Liver (tissue), 9 donors: ENCODE results near the gene ADGRD1. TPM values are rescaled to one million over a fixed set of nuclear protein-coding genes. Genes with fewer than 3 reads are reported as not detected.

Source experiments
- DNase-seq: peaks from one replicate; pipeline ENCODE4 v3.0.0-alpha.2; 2017; ENCODE audit warnings: low spot score
- H3K27ac ChIP-seq, 2 donors: one replicate each; pipeline ENCODE4 v1.7.0; 2013; ENCODE audit warnings: inconsistent platforms in 2 of 2, low read length in 2 of 2, control low read depth in 1 of 2, low read depth in 1 of 2, mild to moderate bottlenecking in 1 of 2
- H3K27me3 ChIP-seq, 4 donors: one replicate each; pipeline versions ENCODE4 v1.6.1 to v1.7.0; 2013; ENCODE audit warnings: low read length in 3 of 4, inconsistent platforms in 1 of 4, mild to moderate bottlenecking in 1 of 4, moderate library complexity in 1 of 4; ENCODE audit not compliant: control insufficient read depth in 4 of 4, insufficient read depth in 4 of 4
- H3K36me3 ChIP-seq, 4 donors: one replicate each; pipeline versions ENCODE4 v1.6.1 to v1.7.0; 2013; ENCODE audit warnings: low read length in 3 of 4, mild to moderate bottlenecking in 3 of 4, low read depth in 1 of 4, moderate library complexity in 1 of 4; ENCODE audit not compliant: control insufficient read depth in 4 of 4, insufficient read depth in 3 of 4
- H3K4me1 ChIP-seq, 4 donors: one replicate each; pipeline versions ENCODE4 v1.6.1 to v1.7.0; 2013; ENCODE audit warnings: low read length in 3 of 4, mild to moderate bottlenecking in 3 of 4, moderate library complexity in 1 of 4; ENCODE audit not compliant: control insufficient read depth in 4 of 4, insufficient read depth in 4 of 4
- H3K4me3 ChIP-seq, 3 donors: one replicate each; pipeline versions ENCODE4 v1.6.1 to v1.7.0; 2013; ENCODE audit warnings: low read length in 3 of 3, control low read depth in 1 of 3, low read depth in 1 of 3, mild to moderate bottlenecking in 1 of 3
- H3K9ac ChIP-seq, 2 donors: one replicate each; pipeline ENCODE4 v1.7.0; 2013; ENCODE audit warnings: low read length in 2 of 2, mild to moderate bottlenecking in 2 of 2, moderate library complexity in 2 of 2, control low read depth in 1 of 2, low read depth in 1 of 2
- H3K9me3 ChIP-seq, 4 donors: one replicate each; pipeline versions ENCODE4 v1.6.1 to v1.7.0; 2013; ENCODE audit warnings: low read length in 3 of 4; ENCODE audit not compliant: control insufficient read depth in 4 of 4
- ATF3 ChIP-seq: IDR thresholded peaks from 2 replicates; pipeline ENCODE4 v1.6.1; 2016; ENCODE audit warnings: antibody characterized with exemption
- CTCF ChIP-seq: fragments of 150-350 bp; IDR thresholded peaks from 2 replicates; pipeline ENCODE4 v1.5.1; 2017; ENCODE audit warnings: improper control_type of control experiment, low read depth, low read length; ENCODE audit not compliant: missing input control
- EGR1 ChIP-seq, 2 donors: IDR thresholded peaks; 2 replicates each; pipeline ENCODE4 v1.6.1; 2016 to 2018; ENCODE audit warnings: antibody characterized with exemption in 2 of 2, low read depth in 2 of 2
- FOXA1 ChIP-seq: IDR thresholded peaks from 2 replicates; pipeline ENCODE4 v1.6.1; 2016; ENCODE audit warnings: antibody characterized with exemption
- HNF4A ChIP-seq, 2 donors: conservative IDR thresholded peaks; 2 replicates each; pipeline ENCODE4 v1.6.1; 2016; ENCODE audit warnings: antibody characterized with exemption in 2 of 2, mild to moderate bottlenecking in 2 of 2
- HNF4G ChIP-seq: IDR thresholded peaks from 2 replicates; pipeline ENCODE4 v1.6.1; 2016; ENCODE audit warnings: antibody characterized with exemption
- JUND ChIP-seq, 2 donors: IDR thresholded peaks; 2 replicates each; pipeline ENCODE4 v1.6.1; 2016; ENCODE audit warnings: antibody characterized with exemption in 2 of 2
- MAX ChIP-seq: IDR thresholded peaks from 2 replicates; pipeline ENCODE4 v1.6.1; 2016; ENCODE audit warnings: antibody characterized with exemption
- NR2F2 ChIP-seq: IDR thresholded peaks from 2 replicates; pipeline ENCODE4 v1.6.1; 2016; ENCODE audit warnings: antibody characterized with exemption
- RAD21 ChIP-seq, 2 donors: IDR thresholded peaks; 2 replicates each; pipeline ENCODE4 v1.6.1; 2016; ENCODE audit warnings: antibody characterized with exemption in 2 of 2, mild to moderate bottlenecking in 2 of 2
- REST ChIP-seq: IDR thresholded peaks from 2 replicates; pipeline ENCODE4 v1.6.1; 2016; ENCODE audit warnings: antibody characterized with exemption, mild to moderate bottlenecking
- RXRA ChIP-seq, 2 donors: IDR thresholded peaks; 2 replicates each; pipeline ENCODE4 v1.6.1; 2017 to 2018; ENCODE audit warnings: antibody characterized with exemption in 2 of 2, mild to moderate bottlenecking in 1 of 2
- SP1 ChIP-seq: IDR thresholded peaks from 2 replicates; pipeline ENCODE4 v1.6.1; 2018; ENCODE audit warnings: antibody characterized with exemption, mild to moderate bottlenecking
- TAF1 ChIP-seq: conservative IDR thresholded peaks from 2 replicates; pipeline ENCODE4 v1.6.1; 2016; ENCODE audit warnings: antibody characterized with exemption, mild to moderate bottlenecking
- YY1 ChIP-seq: IDR thresholded peaks from 2 replicates; pipeline ENCODE4 v1.6.1; 2016; ENCODE audit warnings: antibody characterized with exemption, mild to moderate bottlenecking
- ZBTB33 ChIP-seq: IDR thresholded peaks from 2 replicates; pipeline ENCODE4 v1.6.1; 2016; ENCODE audit warnings: antibody characterized with exemption
- WGBS: extraction: QIAGEN DNeasy Blood & Tissue Kit; methylation state at CpG from one replicate; pipeline ENCODE4 v1.1.7; 2013; 5-methylcytosine and 5-hydroxymethylcytosine counted together
- polyA plus RNA-seq, 2 donors: library from polyadenylated mRNA; stranded (reverse) in 1 of 2; unstranded in 1 of 2; fragments of 200-250 nt in 1 of 2; fragments of >200 nt in 1 of 2; fragmentation: Nextera tagmentation in 1 of 2; extraction: Ambion mirVana in 1 of 2; gene quantifications; one replicate each; pipeline versions ENCODE4 v1.2.1 to v1.2.3, GENCODE V29; 2013 to 2015
- total RNA-seq, 2 donors: library from RNA; depleted of rRNA; stranded (reverse); fragments of >200 nt; gene quantifications; one replicate each; pipeline ENCODE4 v1.2.3, GENCODE V29; 2014
- donor health status: healthy.
- donor health status: healthy.
- donor health status: healthy.
- donor health status: healthy.
- donor health status: healthy.

ADGRD1 gene
- total and polyA plus RNA-seq, 4 donors, result 2.7 to 7.1 (median 4.6) TPM

GRCh38 chr12:131133994-131134393, 180.3 kb downstream of the ADGRD1 start:
- Histone ChIP-seq H3K4me1 (no peaks in the 10 kb centered on the region), H3K4me3 (no peak overlapping the region), H3K9ac (no peak overlapping the region), H3K27ac (no peak overlapping the region), H3K27me3 (no peaks in the 10 kb centered on the region), H3K36me3 (no peaks in the 10 kb centered on the region), H3K9me3 (no peaks in the 10 kb centered on the region)
- WGBS, result 64% methylated on average over 5 of the region's 5 CpGs
- TF ChIP-seq MAX, result no peak
- TF ChIP-seq HNF4G, result no peak
- no peak for TF ChIP-seq RAD21 (IDR thresholded peaks at IDR 0.05)
- no peak for TF ChIP-seq EGR1 (IDR thresholded peaks at IDR 0.05; ENCODE audit: low read depth in 2 of 2)
- no peak for TF ChIP-seq ATF3
- no peak for TF ChIP-seq TAF1
- no peak for TF ChIP-seq NR2F2
- TF ChIP-seq FOXA1, result no peak
- TF ChIP-seq JUND (IDR thresholded peaks at IDR 0.05), result no peak
- TF ChIP-seq ZBTB33, result no peak
- no peak for TF ChIP-seq HNF4A (conservative IDR thresholded peaks at IDR 0.05)
- no peak for TF ChIP-seq REST
- no peak for TF ChIP-seq CTCF
- TF ChIP-seq SP1, result no peak
- DNase-seq, result peak; percentile 16

GRCh38 chr12:131134523-131135310, 181.0 kb downstream of the ADGRD1 start:
- H3K9me3 ChIP-seq, result no peaks in the 10 kb centered on the region
- no peaks in the 10 kb centered on the region for H3K27me3 ChIP-seq
- H3K36me3 ChIP-seq, result no peaks in the 10 kb centered on the region
- H3K4me1 ChIP-seq, result no peaks in the 10 kb centered on the region
- H3K4me3 ChIP-seq, result no peak overlapping the region
- no peak overlapping the region for H3K9ac ChIP-seq
- no peak for DNase-seq
- 88% methylated on average over 9 of the region's 9 CpGs for WGBS
- H3K27ac ChIP-seq, result no peak overlapping the region
- no peak for TF ChIP-seq ZBTB33
- TF ChIP-seq RXRA (IDR thresholded peaks at IDR 0.05), result no peak
- TF ChIP-seq MAX, result no peak
- TF ChIP-seq YY1, result no peak
- TF ChIP-seq CTCF, result no peak
- TF ChIP-seq RAD21 (IDR thresholded peaks at IDR 0.05), result no peak
- TF ChIP-seq FOXA1, result no peak
- no peak for TF ChIP-seq HNF4G
